Measurements from ENCODE around the gene SHMT2. TPM values are rescaled to one million over a fixed set of nuclear protein-coding genes. Genes with fewer than 3 reads are reported as not detected.

The SHMT2 gene
- total and polyA plus RNA-seq, 2 of the 13 experiments (the other 11 are each of a cell fraction or from before 2014, with no cell fraction given) = 181 to 393 TPM

DNA sequence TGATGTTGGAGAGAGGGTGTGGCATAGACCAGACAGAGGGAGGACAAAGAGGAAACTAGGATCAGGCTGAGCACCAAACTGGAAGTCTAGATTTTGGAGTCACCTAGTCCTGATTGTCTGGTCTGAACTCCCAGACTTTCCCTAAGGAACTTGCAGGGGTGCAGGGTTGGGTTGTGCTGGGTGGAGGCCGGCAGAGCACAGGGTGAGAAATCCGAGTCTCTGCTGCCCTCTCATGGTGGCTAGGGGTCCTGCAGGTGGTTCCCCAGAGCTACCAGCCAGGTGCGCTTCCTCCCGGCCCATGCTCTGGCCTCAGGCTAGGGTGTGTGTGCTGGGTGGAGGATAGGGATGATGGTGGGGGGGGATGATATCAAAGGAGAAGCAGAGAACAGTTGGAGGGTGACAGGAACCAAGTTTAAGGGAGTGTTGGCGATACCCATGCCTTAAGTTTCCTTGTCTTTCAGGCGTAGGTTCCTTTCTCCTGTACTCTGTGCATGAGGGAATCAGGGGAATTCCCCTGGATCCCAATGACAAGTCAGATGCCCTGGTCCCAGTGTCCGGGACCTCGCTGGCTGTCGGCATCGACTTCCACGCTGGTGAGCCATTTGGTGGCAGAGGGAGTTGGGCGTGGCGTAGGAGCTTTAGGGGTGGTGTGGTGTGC, 46.5 kb upstream of the SHMT2 start (continued):
- TF ChIP-seq ARID4A (CRISPR knock-in tag; IDR thresholded peaks at IDR 0.05; ENCODE audit: borderline replicate concordance) = no peak
- no peak for TF ChIP-seq ZMYM2 (CRISPR knock-in tag; IDR thresholded peaks at IDR 0.05)
- TF ChIP-seq TBX2 (CRISPR knock-in tag; IDR thresholded peaks at IDR 0.05; ENCODE audit: borderline replicate concordance) = no peak
- TF ChIP-seq ZNF563 (CRISPR knock-in tag; IDR thresholded peaks at IDR 0.05) = no peak
- peak; percentile 65 for TF ChIP-seq XRCC5 (optimal IDR thresholded peaks at IDR 0.05; ENCODE audit: low read length)
- no peak for TF ChIP-seq ZNF577 (CRISPR knock-in tag; IDR thresholded peaks at IDR 0.05; ENCODE audit: borderline replicate concordance, low read depth)
- TF ChIP-seq, protein P1, sequence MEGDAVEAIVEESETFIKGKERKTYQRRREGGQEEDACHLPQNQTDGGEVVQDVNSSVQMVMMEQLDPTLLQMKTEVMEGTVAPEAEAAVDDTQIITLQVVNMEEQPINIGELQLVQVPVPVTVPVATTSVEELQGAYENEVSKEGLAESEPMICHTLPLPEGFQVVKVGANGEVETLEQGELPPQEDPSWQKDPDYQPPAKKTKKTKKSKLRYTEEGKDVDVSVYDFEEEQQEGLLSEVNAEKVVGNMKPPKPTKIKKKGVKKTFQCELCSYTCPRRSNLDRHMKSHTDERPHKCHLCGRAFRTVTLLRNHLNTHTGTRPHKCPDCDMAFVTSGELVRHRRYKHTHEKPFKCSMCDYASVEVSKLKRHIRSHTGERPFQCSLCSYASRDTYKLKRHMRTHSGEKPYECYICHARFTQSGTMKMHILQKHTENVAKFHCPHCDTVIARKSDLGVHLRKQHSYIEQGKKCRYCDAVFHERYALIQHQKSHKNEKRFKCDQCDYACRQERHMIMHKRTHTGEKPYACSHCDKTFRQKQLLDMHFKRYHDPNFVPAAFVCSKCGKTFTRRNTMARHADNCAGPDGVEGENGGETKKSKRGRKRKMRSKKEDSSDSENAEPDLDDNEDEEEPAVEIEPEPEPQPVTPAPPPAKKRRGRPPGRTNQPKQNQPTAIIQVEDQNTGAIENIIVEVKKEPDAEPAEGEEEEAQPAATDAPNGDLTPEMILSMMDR (CRISPR knock-in tag; IDR thresholded peaks at IDR 0.05) = peak; percentile 95
- peak; percentile 18 for TF ChIP-seq PCBP2 (optimal IDR thresholded peaks at IDR 0.05; ENCODE audit: low read depth, low read length, poor library complexity, severe bottlenecking)
- no peak for TF ChIP-seq ZNF556 (CRISPR knock-in tag; IDR thresholded peaks at IDR 0.05; ENCODE audit: borderline replicate concordance)
- 0 out of 2 replicates have a peak, but pooled peaks have one; percentile 35 for TF ChIP-seq ZNF274 (CRISPR knock-in tag; IDR thresholded peaks at IDR 0.05)

Data from HepG2 (cell line).